PFSK-1 (cell line): Measurements from ENCODE around the gene SLC2A13.

Experiments
- POLR2AphosphoS5 ChIP-seq: IDR thresholded peaks from 2 replicates; pipeline ENCODE4 v1.6.1; 2012; ENCODE audit warnings: low read depth, mild to moderate bottlenecking, control low read depth, low read length, moderate library complexity
- TF ChIP-seq, protein P1 (sequence below), 2 experiments: IDR thresholded peaks; 2 replicates each; pipeline versions ENCODE4 v1.6.1 to v1.8.0; 2011 to 2012; ENCODE audit warnings: low read depth in 2 of 2, low read length in 2 of 2, control low read depth in 1 of 2, inconsistent platforms in 1 of 2, mild to moderate bottlenecking in 1 of 2, moderate library complexity in 1 of 2; ENCODE audit not compliant: insufficient read depth in 1 of 2

- no peak for TF ChIP-seq POLR2AphosphoS5
- TF ChIP-seq, protein P1, sequence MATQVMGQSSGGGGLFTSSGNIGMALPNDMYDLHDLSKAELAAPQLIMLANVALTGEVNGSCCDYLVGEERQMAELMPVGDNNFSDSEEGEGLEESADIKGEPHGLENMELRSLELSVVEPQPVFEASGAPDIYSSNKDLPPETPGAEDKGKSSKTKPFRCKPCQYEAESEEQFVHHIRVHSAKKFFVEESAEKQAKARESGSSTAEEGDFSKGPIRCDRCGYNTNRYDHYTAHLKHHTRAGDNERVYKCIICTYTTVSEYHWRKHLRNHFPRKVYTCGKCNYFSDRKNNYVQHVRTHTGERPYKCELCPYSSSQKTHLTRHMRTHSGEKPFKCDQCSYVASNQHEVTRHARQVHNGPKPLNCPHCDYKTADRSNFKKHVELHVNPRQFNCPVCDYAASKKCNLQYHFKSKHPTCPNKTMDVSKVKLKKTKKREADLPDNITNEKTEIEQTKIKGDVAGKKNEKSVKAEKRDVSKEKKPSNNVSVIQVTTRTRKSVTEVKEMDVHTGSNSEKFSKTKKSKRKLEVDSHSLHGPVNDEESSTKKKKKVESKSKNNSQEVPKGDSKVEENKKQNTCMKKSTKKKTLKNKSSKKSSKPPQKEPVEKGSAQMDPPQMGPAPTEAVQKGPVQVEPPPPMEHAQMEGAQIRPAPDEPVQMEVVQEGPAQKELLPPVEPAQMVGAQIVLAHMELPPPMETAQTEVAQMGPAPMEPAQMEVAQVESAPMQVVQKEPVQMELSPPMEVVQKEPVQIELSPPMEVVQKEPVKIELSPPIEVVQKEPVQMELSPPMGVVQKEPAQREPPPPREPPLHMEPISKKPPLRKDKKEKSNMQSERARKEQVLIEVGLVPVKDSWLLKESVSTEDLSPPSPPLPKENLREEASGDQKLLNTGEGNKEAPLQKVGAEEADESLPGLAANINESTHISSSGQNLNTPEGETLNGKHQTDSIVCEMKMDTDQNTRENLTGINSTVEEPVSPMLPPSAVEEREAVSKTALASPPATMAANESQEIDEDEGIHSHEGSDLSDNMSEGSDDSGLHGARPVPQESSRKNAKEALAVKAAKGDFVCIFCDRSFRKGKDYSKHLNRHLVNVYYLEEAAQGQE (IDR thresholded peaks at IDR 0.05; ENCODE audit: insufficient read depth in 1 of 2, low read depth in 2 of 2, low read length in 2 of 2), result no peak
These were observed 41.2 kb upstream of the SLC2A13 start for GRCh38 chr12:40146800-40147797.
